Endothelial cell of umbilical vein (primary cell): ENCODE results near the gene CCDC12.

ENCODE experiments used
- EZH2 ChIP-seq: IDR thresholded peaks from 2 replicates; pipeline ENCODE4 v1.6.1; 2012; ENCODE audit warnings: borderline replicate concordance, low read depth, mild to moderate bottlenecking, moderate library complexity, low read length, inconsistent platforms; ENCODE audit not compliant: severe bottlenecking
- FOS ChIP-seq: IDR thresholded peaks from 2 replicates; pipeline ENCODE4 v1.6.1; 2011; ENCODE audit warnings: mild to moderate bottlenecking, low read length, moderate library complexity, borderline replicate concordance; ENCODE audit not compliant: insufficient read depth
- JUN ChIP-seq: IDR thresholded peaks from 2 replicates; pipeline ENCODE4 v1.6.1; 2011; ENCODE audit warnings: borderline replicate concordance, low read depth; ENCODE audit not compliant: insufficient read length, insufficient read depth
- POLR2A ChIP-seq: IDR thresholded peaks from 2 replicates; pipeline ENCODE4 v1.6.1; 2012; ENCODE audit warnings: low read depth, mild to moderate bottlenecking, control low read depth, low read length
- POLR2AphosphoS5 ChIP-seq: IDR thresholded peaks from 2 replicates; pipeline ENCODE4 v1.6.1; 2012; ENCODE audit warnings: low read depth, mild to moderate bottlenecking, control low read depth, low read length, moderate library complexity; ENCODE audit not compliant: insufficient read depth
- TF ChIP-seq, protein P1 (sequence below), 2 donors: IDR thresholded peaks; 1 replicate in 1 of 2; 2 replicates in 1 of 2; pipeline ENCODE4 v1.5.1; 2011; ENCODE audit warnings: low read length in 2 of 2, mild to moderate bottlenecking in 2 of 2, moderate library complexity in 2 of 2, control low read depth in 1 of 2, inconsistent platforms in 1 of 2, low read depth in 1 of 2; ENCODE audit not compliant: insufficient read depth in 1 of 2; ENCODE audit errors: extremely low read depth in 1 of 2

DNA sequence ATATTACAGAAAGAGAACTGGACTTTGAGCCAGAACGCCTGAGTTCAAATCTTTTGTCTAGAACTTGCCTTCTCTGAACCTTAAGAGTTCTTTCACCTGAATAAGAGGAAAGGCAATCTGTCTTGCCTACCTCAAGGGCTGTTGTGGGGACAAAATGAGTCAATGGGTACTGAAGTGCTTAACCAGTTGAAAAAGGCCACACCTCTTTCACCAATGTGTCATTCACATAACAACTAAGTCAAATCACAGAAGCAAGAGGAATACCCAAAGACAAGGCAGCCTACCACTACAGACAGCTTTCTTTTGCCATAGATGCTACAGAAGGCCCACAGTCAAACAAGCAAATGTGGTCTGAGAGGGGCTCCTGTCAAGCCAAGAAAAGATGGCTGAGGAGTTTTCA lies 42.7 kb upstream of the CCDC12 start:
- TF ChIP-seq, protein P1, sequence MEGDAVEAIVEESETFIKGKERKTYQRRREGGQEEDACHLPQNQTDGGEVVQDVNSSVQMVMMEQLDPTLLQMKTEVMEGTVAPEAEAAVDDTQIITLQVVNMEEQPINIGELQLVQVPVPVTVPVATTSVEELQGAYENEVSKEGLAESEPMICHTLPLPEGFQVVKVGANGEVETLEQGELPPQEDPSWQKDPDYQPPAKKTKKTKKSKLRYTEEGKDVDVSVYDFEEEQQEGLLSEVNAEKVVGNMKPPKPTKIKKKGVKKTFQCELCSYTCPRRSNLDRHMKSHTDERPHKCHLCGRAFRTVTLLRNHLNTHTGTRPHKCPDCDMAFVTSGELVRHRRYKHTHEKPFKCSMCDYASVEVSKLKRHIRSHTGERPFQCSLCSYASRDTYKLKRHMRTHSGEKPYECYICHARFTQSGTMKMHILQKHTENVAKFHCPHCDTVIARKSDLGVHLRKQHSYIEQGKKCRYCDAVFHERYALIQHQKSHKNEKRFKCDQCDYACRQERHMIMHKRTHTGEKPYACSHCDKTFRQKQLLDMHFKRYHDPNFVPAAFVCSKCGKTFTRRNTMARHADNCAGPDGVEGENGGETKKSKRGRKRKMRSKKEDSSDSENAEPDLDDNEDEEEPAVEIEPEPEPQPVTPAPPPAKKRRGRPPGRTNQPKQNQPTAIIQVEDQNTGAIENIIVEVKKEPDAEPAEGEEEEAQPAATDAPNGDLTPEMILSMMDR (IDR thresholded peaks at IDR 0.05; ENCODE audit: extremely low read depth in 1 of 2, insufficient read depth in 1 of 2, low read depth in 1 of 2, low read length in 2 of 2) = no peak
- no peak for TF ChIP-seq JUN
- no peak for TF ChIP-seq EZH2
- no peak for TF ChIP-seq POLR2AphosphoS5
- no peak for TF ChIP-seq POLR2A
- no peak for TF ChIP-seq FOS
